Thymus (tissue), 11 donors: Measurements from ENCODE around the gene ERI3. TPM values are rescaled to one million over a fixed set of nuclear protein-coding genes. Genes with fewer than 3 reads are reported as not detected.

Experiments
- DNase-seq, 9 donors: peaks; one replicate each; pipeline ENCODE4 v3.0.0-alpha.2; 2013; ENCODE audit warnings: low spot score in 9 of 9, low read depth in 6 of 9, missing footprints in 1 of 9
- H3K27ac ChIP-seq, 2 donors: one replicate each; pipeline ENCODE4 v1.5.1; 2013; ENCODE audit warnings: control low read depth in 1 of 2, low read depth in 1 of 2, low read length in 1 of 2, mild to moderate bottlenecking in 1 of 2, moderate library complexity in 1 of 2
- H3K27me3 ChIP-seq, 2 donors: one replicate each; pipeline ENCODE4 v1.5.1; 2013; ENCODE audit warnings: low read length in 1 of 2; ENCODE audit not compliant: control insufficient read depth in 2 of 2, insufficient read depth in 1 of 2
- H3K36me3 ChIP-seq, 2 donors: one replicate each; pipeline ENCODE4 v1.5.1; 2013; ENCODE audit warnings: low read length in 1 of 2, mild to moderate bottlenecking in 1 of 2, moderate library complexity in 1 of 2; ENCODE audit not compliant: control insufficient read depth in 2 of 2, insufficient read depth in 2 of 2
- H3K4me1 ChIP-seq, 2 donors: one replicate each; pipeline ENCODE4 v1.5.1; 2013; ENCODE audit warnings: low read length in 2 of 2; ENCODE audit not compliant: control insufficient read depth in 2 of 2, insufficient read depth in 2 of 2
- H3K4me3 ChIP-seq, 2 donors: one replicate each; pipeline ENCODE4 v1.5.1; 2013; ENCODE audit warnings: low read length in 2 of 2, control low read depth in 1 of 2, mild to moderate bottlenecking in 1 of 2
- H3K9me3 ChIP-seq, 2 donors: one replicate each; pipeline ENCODE4 v1.5.1; 2013; ENCODE audit warnings: low read length in 1 of 2, mild to moderate bottlenecking in 1 of 2; ENCODE audit not compliant: control insufficient read depth in 2 of 2, insufficient read depth in 1 of 2
- WGBS: extraction: QIAGEN DNeasy Blood & Tissue Kit; methylation state at CpG from one replicate; pipeline ENCODE4 v1.1.7; 2013; 5-methylcytosine and 5-hydroxymethylcytosine counted together
- polyA plus RNA-seq: library from polyadenylated mRNA; stranded (reverse); fragments of 200-250 nt; gene quantifications from one replicate; pipeline ENCODE4 v1.2.3, GENCODE V29; 2013
- total RNA-seq: library from RNA; stranded (reverse); fragments of 120-200 nt; gene quantifications from one replicate; pipeline ENCODE4 v1.2.4, GENCODE V29; 2013
- donor health status: healthy.

The ERI3 gene
- total and polyA plus RNA-seq, 2 donors: 28.0 to 42.4 TPM

- no peak for DNase-seq
- Histone ChIP-seq H3K4me3 (no peak overlapping the region), H3K4me1 (peaks cover 0 to 4% of the 10 kb centered on the region in 2 donors), H3K9me3 (no peaks in the 10 kb centered on the region), H3K36me3 (peaks cover 0 to 6% of the 10 kb centered on the region in 2 donors), H3K27me3 (no peaks in the 10 kb centered on the region), H3K27ac (no peak overlapping the region)
- WGBS: 95% methylated on average over 9 of the region's 9 CpGs
These were observed 91.2 kb downstream of the ERI3 start for GRCh38 chr1:44263568-44264450.

- DNase-seq: no peak
- Histone ChIP-seq H3K4me3 (no peak overlapping the region), H3K27ac (no peak overlapping the region), H3K27me3 (no peaks in the 10 kb centered on the region), H3K4me1 (peaks cover 0 to 4% of the 10 kb centered on the region in 2 donors), H3K9me3 (no peaks in the 10 kb centered on the region), H3K36me3 (peaks cover 0 to 6% of the 10 kb centered on the region in 2 donors)
- WGBS: 97% methylated on average over 4 of the region's 4 CpGs
These were observed 92.1 kb downstream of the ERI3 start for GRCh38 chr1:44262816-44263567.

DNA sequence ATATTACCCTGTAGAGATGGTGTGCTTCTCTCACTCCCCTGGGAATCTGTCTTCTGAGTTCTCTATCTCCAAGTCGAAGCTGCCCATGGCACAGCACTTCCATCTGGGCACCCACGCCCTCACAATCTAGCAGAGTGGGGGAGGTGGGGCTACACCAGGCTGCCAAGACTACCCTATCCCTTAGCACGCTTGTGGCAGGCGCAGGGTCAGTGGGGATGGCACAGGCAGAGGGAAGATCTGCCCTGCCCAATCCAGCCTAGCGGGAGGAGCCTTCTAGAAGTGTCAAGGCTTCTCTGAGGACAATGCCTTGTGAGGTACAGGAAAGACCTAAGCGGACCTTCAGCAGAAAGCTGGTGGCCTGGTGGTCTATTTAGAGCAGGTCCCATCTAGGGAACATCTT is 92.6 kb downstream of the ERI3 start:
- no peak overlapping the region for H3K4me3 ChIP-seq

GRCh38 chr1:44261962-44262361 is 93.1 kb downstream of the ERI3 start:
- no peak overlapping the region for H3K27ac ChIP-seq

More for the DNA sequence above, 92.6 kb downstream of the ERI3 start:
- Histone ChIP-seq H3K9me3 (no peaks in the 10 kb centered on the region), H3K36me3 (peaks cover 0 to 6% of the 10 kb centered on the region in 2 donors), H3K27me3 (no peaks in the 10 kb centered on the region), H3K27ac (no peak overlapping the region), H3K4me1 (peaks cover 0 to 4% of the 10 kb centered on the region in 2 donors)
- no peak for DNase-seq
- WGBS: 98% methylated on average over 6 of the region's 6 CpGs

GRCh38 chr1:44261171-44261817 is 93.8 kb downstream of the ERI3 start:
- peaks cover 5 to 11% of the 10 kb centered on the region in 2 donors for H3K36me3 ChIP-seq
- WGBS: 96% methylated on average over 27 of the region's 27 CpGs
- H3K4me3 ChIP-seq: no peak overlapping the region
- no peaks in the 10 kb centered on the region for H3K27me3 ChIP-seq
- H3K9me3 ChIP-seq: no peaks in the 10 kb centered on the region
- DNase-seq: no peak
- peaks cover 0 to 4% of the 10 kb centered on the region in 2 donors for H3K4me1 ChIP-seq
- H3K27ac ChIP-seq: no peak overlapping the region

More at GRCh38 chr1:44261962-44262361, 93.1 kb downstream of the ERI3 start:
- Histone ChIP-seq H3K4me3 (no peak overlapping the region), H3K9me3 (no peaks in the 10 kb centered on the region), H3K36me3 (peaks cover 0 to 6% of the 10 kb centered on the region in 2 donors), H3K4me1 (peaks cover 0 to 4% of the 10 kb centered on the region in 2 donors), H3K27me3 (no peaks in the 10 kb centered on the region)
- 97% methylated on average over 5 of the region's 5 CpGs for WGBS
- no peak for DNase-seq

DNA sequence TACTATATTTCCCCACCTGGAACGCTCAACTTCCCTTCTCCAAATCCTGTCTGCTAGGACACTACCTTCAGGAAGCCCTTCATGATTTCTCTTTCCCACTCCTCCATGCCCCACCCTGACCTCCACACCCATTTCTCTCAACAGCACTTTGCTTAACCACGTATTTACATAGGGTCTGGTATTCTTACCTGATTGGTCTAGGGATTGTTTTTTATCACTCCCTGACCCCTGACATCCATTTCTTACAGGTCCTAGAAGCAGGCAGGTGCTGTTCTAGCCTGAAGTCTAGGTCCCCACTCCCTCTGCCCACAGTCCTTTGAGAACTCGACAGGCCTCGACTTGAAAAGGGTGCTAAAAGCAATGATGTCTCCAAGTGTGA is 94.3 kb downstream of the ERI3 start:
- H3K4me1 ChIP-seq: peaks cover 0 to 4% of the 10 kb centered on the region in 2 donors
- no peak overlapping the region for H3K27ac ChIP-seq
- H3K4me3 ChIP-seq: no peak overlapping the region
- H3K36me3 ChIP-seq: peaks cover 6 to 12% of the 10 kb centered on the region in 2 donors
- no peaks in the 10 kb centered on the region for H3K27me3 ChIP-seq
- 91% methylated on average over 4 of the region's 4 CpGs for WGBS
- no peaks in the 10 kb centered on the region for H3K9me3 ChIP-seq
- no peak for DNase-seq

DNA sequence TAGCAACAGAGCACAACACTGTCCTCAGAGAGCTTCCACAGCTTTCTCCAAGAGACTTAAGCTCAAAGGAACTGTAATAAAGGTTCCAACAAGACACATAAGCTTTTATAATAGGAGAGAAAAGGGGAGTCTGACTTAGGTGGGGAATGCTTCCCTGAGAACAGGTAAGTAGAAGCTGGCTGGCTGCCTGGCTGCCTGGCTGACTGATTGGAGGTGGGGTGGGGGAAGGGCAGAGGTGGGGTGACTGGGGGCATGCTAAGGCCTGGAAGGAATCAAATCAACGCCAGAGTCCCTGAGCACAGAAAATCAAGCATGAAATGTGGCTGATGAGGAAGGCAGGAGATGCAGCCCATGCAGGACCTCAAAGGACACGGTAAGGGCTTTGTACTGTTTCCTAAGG is 96.0 kb downstream of the ERI3 start:
- Histone ChIP-seq H3K9me3 (no peaks in the 10 kb centered on the region), H3K27me3 (no peaks in the 10 kb centered on the region), H3K4me1 (peaks cover 0 to 7% of the 10 kb centered on the region in 2 donors), H3K36me3 (peaks cover 6 to 12% of the 10 kb centered on the region in 2 donors), H3K4me3 (no peak overlapping the region), H3K27ac (no peak overlapping the region)
- no peak for DNase-seq
- WGBS: 96% methylated on average over 2 of the region's 2 CpGs

GRCh38 chr1:44256762-44257554 is 98.1 kb downstream of the ERI3 start:
- Histone ChIP-seq H3K4me3 (no peak overlapping the region), H3K27me3 (no peaks in the 10 kb centered on the region), H3K9me3 (no peaks in the 10 kb centered on the region), H3K27ac (no peak overlapping the region), H3K4me1 (peaks cover 0 to 7% of the 10 kb centered on the region in 2 donors), H3K36me3 (peaks cover 6 to 10% of the 10 kb centered on the region in 2 donors)
- no peak for DNase-seq
- WGBS: 98% methylated on average over 10 of the region's 10 CpGs
